Measurements from ENCODE around the gene PDCD1. TPM values are rescaled to one million over a fixed set of nuclear protein-coding genes. Genes with fewer than 3 reads are reported as not detected.

PDCD1 gene
- total and polyA plus RNA-seq, 2 of the 13 experiments (the other 11 are each of a cell fraction or from before 2014, with no cell fraction given), result 0.04 TPM; not detected in 1

DNA sequence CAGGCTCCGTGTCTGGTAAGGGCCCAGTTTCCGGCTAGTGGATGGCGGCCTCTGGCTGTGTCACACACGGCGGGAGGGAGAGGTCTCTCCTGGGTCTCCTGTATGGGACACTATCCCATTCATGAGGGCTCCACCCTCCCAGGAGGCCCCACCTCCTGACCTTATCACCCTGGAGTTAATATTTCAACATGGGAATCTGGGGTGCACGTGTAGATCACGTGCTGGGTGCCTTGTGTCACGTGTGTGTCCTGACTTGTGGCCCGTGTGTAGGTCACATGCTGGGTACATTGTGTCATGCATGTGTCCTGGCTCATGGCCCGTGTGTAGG lies 39.8 kb downstream of the PDCD1 start (continued):
- TF ChIP-seq ZNF362 (CRISPR knock-in tag; IDR thresholded peaks at IDR 0.05; ENCODE audit: borderline replicate concordance), result peak; percentile 66
- 0 out of 2 replicates have a peak, but pooled peaks have one; percentile 35 for TF ChIP-seq ZNF816 (CRISPR knock-in tag; IDR thresholded peaks at IDR 0.05; ENCODE audit: borderline replicate concordance)
- TF ChIP-seq, protein P1, sequence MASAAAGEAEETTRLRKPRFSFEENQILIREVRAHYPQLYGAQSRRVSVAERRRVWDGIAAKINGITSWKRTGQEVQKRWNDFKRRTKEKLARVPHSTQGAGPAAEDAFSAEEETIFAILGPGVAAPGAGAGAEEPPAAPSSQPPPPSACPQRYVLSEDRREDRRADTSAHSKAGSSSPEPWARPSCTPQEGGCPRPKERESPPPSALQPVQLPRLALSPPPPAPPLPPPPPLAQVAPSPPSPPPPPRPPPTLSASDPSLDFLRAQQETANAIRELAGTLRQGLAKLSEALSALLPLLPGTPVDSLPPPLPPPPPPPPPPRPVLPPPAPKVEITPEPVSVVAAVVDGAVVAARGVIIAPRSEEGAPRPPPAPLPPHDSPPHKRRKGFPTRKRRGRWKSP (CRISPR knock-in tag; IDR thresholded peaks at IDR 0.05), result peak; percentile 93; the same call in 1 of the 2 replicates
- peak; percentile 87 for TF ChIP-seq KLF6 (CRISPR knock-in tag; IDR thresholded peaks at IDR 0.05)
- peak; percentile 81 for TF ChIP-seq ZNF430 (CRISPR knock-in tag; IDR thresholded peaks at IDR 0.05)
- TF ChIP-seq SNAPC2 (CRISPR knock-in tag; IDR thresholded peaks at IDR 0.05), result peak; percentile 67; the same call in 1 of the 2 replicates
- peak; percentile 89 for TF ChIP-seq CEBPG (CRISPR knock-in tag; IDR thresholded peaks at IDR 0.05)
- TF ChIP-seq, protein P2, sequence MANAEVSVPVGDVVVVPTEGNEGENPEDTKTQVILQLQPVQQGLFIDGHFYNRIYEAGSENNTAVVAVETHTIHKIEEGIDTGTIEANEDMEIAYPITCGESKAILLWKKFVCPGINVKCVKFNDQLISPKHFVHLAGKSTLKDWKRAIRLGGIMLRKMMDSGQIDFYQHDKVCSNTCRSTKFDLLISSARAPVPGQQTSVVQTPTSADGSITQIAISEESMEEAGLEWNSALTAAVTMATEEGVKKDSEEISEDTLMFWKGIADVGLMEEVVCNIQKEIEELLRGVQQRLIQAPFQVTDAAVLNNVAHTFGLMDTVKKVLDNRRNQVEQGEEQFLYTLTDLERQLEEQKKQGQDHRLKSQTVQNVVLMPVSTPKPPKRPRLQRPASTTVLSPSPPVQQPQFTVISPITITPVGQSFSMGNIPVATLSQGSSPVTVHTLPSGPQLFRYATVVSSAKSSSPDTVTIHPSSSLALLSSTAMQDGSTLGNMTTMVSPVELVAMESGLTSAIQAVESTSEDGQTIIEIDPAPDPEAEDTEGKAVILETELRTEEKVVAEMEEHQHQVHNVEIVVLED (CRISPR knock-in tag; IDR thresholded peaks at IDR 0.05; ENCODE audit: borderline replicate concordance), result peak; percentile 55; the same call in 1 of the 2 replicates
- TF ChIP-seq POGK (CRISPR knock-in tag; conservative IDR thresholded peaks at IDR 0.05), result peak; percentile 91; the same call in 1 of the 2 replicates
- TF ChIP-seq, protein P3, sequence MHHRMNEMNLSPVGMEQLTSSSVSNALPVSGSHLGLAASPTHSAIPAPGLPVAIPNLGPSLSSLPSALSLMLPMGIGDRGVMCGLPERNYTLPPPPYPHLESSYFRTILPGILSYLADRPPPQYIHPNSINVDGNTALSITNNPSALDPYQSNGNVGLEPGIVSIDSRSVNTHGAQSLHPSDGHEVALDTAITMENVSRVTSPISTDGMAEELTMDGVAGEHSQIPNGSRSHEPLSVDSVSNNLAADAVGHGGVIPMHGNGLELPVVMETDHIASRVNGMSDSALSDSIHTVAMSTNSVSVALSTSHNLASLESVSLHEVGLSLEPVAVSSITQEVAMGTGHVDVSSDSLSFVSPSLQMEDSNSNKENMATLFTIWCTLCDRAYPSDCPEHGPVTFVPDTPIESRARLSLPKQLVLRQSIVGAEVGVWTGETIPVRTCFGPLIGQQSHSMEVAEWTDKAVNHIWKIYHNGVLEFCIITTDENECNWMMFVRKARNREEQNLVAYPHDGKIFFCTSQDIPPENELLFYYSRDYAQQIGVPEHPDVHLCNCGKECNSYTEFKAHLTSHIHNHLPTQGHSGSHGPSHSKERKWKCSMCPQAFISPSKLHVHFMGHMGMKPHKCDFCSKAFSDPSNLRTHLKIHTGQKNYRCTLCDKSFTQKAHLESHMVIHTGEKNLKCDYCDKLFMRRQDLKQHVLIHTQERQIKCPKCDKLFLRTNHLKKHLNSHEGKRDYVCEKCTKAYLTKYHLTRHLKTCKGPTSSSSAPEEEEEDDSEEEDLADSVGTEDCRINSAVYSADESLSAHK (CRISPR knock-in tag; IDR thresholded peaks at IDR 0.05; ENCODE audit: borderline replicate concordance), result no peak
- no peak for TF ChIP-seq HNRNPH1 (optimal IDR thresholded peaks at IDR 0.05; ENCODE audit: low read depth, low read length)
- TF ChIP-seq NR2C2 (CRISPR knock-in tag; IDR thresholded peaks at IDR 0.05; ENCODE audit: borderline replicate concordance), result peak; percentile 93
- peak; percentile 92 for TF ChIP-seq ZNF230 (CRISPR knock-in tag; IDR thresholded peaks at IDR 0.05)
- peak; percentile 81; the same call in 1 of the 2 replicates for TF ChIP-seq DMAP1 (CRISPR knock-in tag; IDR thresholded peaks at IDR 0.05)
- TF ChIP-seq, protein P4, sequence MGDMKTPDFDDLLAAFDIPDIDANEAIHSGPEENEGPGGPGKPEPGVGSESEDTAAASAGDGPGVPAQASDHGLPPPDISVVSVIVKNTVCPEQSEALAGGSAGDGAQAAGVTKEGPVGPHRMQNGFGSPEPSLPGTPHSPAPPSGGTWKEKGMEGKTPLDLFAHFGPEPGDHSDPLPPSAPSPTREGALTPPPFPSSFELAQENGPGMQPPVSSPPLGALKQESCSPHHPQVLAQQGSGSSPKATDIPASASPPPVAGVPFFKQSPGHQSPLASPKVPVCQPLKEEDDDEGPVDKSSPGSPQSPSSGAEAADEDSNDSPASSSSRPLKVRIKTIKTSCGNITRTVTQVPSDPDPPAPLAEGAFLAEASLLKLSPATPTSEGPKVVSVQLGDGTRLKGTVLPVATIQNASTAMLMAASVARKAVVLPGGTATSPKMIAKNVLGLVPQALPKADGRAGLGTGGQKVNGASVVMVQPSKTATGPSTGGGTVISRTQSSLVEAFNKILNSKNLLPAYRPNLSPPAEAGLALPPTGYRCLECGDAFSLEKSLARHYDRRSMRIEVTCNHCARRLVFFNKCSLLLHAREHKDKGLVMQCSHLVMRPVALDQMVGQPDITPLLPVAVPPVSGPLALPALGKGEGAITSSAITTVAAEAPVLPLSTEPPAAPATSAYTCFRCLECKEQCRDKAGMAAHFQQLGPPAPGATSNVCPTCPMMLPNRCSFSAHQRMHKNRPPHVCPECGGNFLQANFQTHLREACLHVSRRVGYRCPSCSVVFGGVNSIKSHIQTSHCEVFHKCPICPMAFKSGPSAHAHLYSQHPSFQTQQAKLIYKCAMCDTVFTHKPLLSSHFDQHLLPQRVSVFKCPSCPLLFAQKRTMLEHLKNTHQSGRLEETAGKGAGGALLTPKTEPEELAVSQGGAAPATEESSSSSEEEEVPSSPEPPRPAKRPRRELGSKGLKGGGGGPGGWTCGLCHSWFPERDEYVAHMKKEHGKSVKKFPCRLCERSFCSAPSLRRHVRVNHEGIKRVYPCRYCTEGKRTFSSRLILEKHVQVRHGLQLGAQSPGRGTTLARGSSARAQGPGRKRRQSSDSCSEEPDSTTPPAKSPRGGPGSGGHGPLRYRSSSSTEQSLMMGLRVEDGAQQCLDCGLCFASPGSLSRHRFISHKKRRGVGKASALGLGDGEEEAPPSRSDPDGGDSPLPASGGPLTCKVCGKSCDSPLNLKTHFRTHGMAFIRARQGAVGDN (CRISPR knock-in tag; IDR thresholded peaks at IDR 0.05), result peak; percentile 82
- TF ChIP-seq ZBTB7A (CRISPR knock-in tag; IDR thresholded peaks at IDR 0.05), result peak; percentile 88; the same call in 1 of the 2 replicates
- TF ChIP-seq ZNF598 (CRISPR knock-in tag; IDR thresholded peaks at IDR 0.05; ENCODE audit: borderline replicate concordance), result no peak
